ENCODE data around the gene EME2. TPM values are rescaled to one million over a fixed set of nuclear protein-coding genes. Genes with fewer than 3 reads are reported as not detected.

The EME2 gene
- total RNA-seq, 2 experiments from 2014 or later, result 11.9 to 15.3 TPM

DNA sequence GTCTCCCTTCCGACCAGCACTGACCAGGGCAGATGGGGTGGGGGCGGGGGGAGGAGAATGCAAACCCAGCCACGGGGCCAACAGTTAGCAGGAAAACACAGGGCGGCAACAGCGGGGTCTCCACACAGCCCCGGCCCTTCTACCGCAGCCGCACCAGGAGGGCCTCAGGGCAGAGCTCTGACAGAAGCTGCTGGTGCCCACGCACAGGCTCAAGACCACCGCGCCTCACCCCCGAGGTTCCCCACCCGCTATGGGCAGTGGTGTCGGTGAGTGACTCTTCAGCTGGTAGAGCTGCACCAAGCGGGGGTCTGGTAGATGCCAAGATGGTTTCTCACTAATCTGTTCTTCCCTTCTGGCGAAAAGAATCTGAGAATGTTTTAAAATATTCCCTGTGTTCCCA lies 37.9 kb downstream of the EME2 start:
- intact Hi-C loops (cut with micrococcal nuclease), result no loop called here
- Mint-ChIP-seq H3K4me3 (no peak overlapping the region), H3K4me1 (ENCODE audit: low read depth) (peaks cover 8% of the 10 kb centered on the region), H3K36me3 (peaks cover 24% of the 10 kb centered on the region), H3K27me3 (no peaks in the 10 kb centered on the region), H3K9me3 (peaks cover 3% of the 10 kb centered on the region), H3K27ac (no peak overlapping the region)
- ChIA-PET POLR2A (no interaction called here), CTCF (interaction anchor here (1.3 kb wide), 1 partner anchor 28 kb away, joined by 4 read pairs; the partner anchor contains the start of genes NUBP2 and SPSB3)
- no peak for DNase-seq

- H3K36me3 Mint-ChIP-seq, result peaks cover 15% of the 10 kb centered on the region
- intact Hi-C loops (cut with micrococcal nuclease), result no loop called here
- H3K4me1 Mint-ChIP-seq (ENCODE audit: low read depth), result peaks cover 8% of the 10 kb centered on the region
- no peak overlapping the region for H3K4me3 Mint-ChIP-seq
- H3K27me3 Mint-ChIP-seq, result no peaks in the 10 kb centered on the region
- no peaks in the 10 kb centered on the region for H3K9me3 Mint-ChIP-seq
- POLR2A ChIA-PET, result no interaction called here
- H3K27ac Mint-ChIP-seq, result peak overlapping the region; percentile 1
- CTCF ChIA-PET, result interaction anchor here (0.6 to 1.0 kb wide), 3 partner anchors 26 to 212 kb away, joined by 3 read pairs; partner anchors contain the start of gene NUBP2
- peak; percentile 78 for DNase-seq
Observed at GRCh38 chr16:1812732-1813163, 40.1 kb downstream of the EME2 start.

DNA sequence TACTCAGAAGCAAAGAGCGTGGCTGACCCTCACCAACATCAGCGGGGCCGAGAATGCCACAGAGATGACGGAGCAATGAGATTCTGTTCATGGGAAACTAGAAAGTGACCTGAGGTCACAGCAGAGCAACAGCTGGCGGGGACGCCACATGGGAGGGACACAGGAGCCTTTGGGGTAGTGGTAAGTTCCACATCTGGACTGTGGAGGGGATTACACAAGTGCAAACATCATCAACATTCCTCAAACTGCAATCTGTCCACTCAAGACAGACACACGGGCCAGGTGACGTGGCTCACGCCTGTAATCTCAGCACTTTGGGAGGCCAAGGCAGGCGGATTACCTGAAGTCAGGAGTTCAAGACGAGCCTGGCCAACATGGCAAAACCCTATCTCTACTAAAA lies 42.9 kb downstream of the EME2 start:
- H3K4me1 Mint-ChIP-seq (ENCODE audit: low read depth), result peaks cover 8% of the 10 kb centered on the region
- ChIA-PET POLR2A (no interaction called here), CTCF (no interaction called here)
- peaks cover 11% of the 10 kb centered on the region for H3K36me3 Mint-ChIP-seq
- no peak overlapping the region for H3K4me3 Mint-ChIP-seq
- intact Hi-C loops (cut with micrococcal nuclease), result no loop called here
- no peak overlapping the region for H3K27ac Mint-ChIP-seq
- no peaks in the 10 kb centered on the region for H3K27me3 Mint-ChIP-seq
- H3K9me3 Mint-ChIP-seq, result no peaks in the 10 kb centered on the region
- no peak for DNase-seq

DNA sequence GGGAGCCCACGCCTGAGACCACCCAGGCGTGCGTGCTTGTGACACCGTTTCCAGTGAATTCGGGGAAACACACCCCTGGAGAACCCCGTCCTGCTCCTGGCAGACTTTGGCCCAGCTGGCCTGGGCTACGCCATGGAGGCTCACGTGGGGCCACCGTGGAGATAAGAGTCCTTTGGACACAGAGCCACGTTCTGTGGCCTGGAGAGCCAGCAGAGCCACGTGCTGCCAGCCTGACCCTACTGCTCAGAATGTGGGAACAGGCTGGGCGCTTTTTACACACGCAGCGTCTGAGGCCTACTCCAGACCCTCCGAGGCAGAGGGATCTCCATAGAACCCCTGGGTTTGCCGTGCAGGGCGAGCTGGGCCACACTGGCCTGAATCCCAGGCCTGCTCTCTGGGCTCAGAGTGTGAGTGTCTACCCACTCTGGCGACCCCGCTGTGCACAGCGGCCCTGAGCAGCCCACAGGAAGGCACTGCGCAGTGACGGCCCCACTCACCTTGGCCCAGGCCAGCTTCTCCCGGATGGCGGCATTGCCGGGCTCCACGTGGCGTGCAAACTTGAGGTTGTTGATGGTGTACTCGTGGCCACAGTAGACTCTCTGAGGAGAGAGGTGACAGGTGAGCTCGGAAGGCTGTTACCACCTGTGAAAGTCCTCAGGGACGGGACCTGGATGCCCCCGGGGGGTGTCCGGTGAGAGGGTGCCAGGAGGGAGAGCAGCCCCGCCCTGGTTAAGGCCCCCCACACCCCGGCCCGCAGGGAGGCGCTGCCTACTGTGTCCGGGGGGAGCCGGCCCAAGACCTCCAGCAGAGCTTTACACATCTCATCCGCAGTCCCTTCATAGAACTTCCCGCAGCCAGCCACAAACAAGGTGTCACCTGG lies 44.0 kb downstream of the EME2 start:
- CTCF ChIA-PET, result no interaction called here
- Mint-ChIP-seq H3K27me3 (no peaks in the 10 kb centered on the region), H3K27ac (no peak overlapping the region), H3K36me3 (peaks cover 11% of the 10 kb centered on the region), H3K9me3 (no peaks in the 10 kb centered on the region), H3K4me1 (ENCODE audit: low read depth) (peaks cover 8% of the 10 kb centered on the region), H3K4me3 (no peak overlapping the region)
- no peak for DNase-seq
- intact Hi-C loops (cut with micrococcal nuclease), result no loop called here
- POLR2A ChIA-PET, result no interaction called here

DNA sequence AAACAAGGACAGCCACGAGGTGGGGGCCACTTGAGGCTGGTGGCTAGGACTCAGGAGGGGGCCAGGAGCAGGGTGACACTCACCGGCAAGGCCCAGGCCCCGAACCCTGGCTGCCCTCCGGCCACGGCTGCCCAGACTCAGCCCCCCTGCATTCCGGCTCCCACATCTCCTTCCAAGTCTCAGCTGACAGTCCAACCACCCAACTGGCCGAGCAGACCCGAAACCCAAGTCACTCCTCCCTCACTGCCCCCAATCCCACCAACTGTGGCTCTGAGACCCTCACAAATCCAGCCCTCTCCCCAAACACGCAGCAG lies 44.6 kb downstream of the EME2 start:
- DNase-seq, result no peak
- no peak overlapping the region for H3K27ac Mint-ChIP-seq
- ChIA-PET CTCF (no interaction called here), POLR2A (no interaction called here)
- no peaks in the 10 kb centered on the region for H3K27me3 Mint-ChIP-seq
- H3K4me3 Mint-ChIP-seq, result no peak overlapping the region
- peaks cover 8% of the 10 kb centered on the region for H3K4me1 Mint-ChIP-seq (ENCODE audit: low read depth)
- no peaks in the 10 kb centered on the region for H3K9me3 Mint-ChIP-seq
- peaks cover 11% of the 10 kb centered on the region for H3K36me3 Mint-ChIP-seq
- intact Hi-C loops (cut with micrococcal nuclease), result no loop called here

DNA sequence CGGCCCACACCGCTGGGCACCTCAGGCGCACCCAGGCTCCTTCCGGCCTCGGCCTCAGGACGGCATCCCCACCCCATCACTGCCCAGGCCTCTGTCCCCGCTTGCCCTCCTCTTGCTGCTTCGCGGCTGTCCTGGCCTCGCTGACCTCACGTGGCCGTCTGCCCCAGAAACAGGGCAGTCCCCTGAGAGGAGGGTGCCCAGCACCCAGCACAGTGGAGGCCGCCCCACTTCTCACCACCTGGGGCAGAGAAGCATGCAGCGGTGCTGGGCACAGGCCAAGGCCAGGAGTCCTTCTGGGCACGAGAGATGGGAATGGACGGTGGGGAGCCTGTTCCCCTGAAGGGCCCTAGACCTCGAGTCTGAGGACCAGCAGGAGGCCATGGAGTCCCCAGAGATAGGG lies 45.1 kb downstream of the EME2 start:
- Mint-ChIP-seq H3K4me1 (ENCODE audit: low read depth) (peaks cover 6% of the 10 kb centered on the region), H3K36me3 (peaks cover 11% of the 10 kb centered on the region), H3K9me3 (no peaks in the 10 kb centered on the region), H3K27me3 (no peaks in the 10 kb centered on the region), H3K4me3 (no peak overlapping the region), H3K27ac (no peak overlapping the region)
- POLR2A ChIA-PET, result no interaction called here
- no peak for DNase-seq
- intact Hi-C loops (cut with micrococcal nuclease), result no loop called here
- CTCF ChIA-PET, result no interaction called here

DNA sequence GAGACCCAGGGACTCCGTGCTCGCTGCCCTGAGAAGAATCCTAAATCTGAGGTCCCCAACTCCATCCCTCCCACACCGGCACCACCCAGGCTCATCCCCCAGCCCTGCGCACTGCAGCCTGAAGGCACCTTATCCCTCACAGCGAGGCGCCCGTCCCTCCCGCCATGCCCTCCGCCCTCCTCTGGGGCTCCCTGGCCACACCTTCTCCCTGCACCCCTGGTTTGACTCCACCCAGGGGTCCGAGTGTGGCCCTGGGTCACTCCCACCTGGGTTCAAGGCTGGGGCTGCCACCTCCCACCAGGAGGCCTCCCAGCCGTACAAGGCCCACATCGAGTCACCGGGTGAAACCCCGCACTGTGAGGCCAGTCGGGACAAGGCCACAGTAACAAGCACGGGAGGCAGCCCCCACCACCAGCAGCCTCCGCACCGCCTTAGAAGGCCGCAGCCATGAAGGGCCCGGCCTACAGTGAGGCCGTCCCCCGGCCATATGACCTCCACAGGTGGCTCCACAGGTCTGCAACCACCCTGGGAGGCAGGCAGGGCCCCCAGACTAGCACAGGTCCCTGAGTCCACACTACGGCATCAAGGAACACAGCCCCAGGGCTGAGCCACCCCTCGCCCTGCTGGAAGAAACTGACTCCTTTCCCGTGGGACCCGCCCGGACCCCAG lies 45.7 kb downstream of the EME2 start:
- Mint-ChIP-seq H3K27ac (no peak overlapping the region), H3K36me3 (peaks cover 11% of the 10 kb centered on the region), H3K9me3 (no peaks in the 10 kb centered on the region), H3K27me3 (no peaks in the 10 kb centered on the region), H3K4me1 (ENCODE audit: low read depth) (peaks cover under 1% of the 10 kb centered on the region), H3K4me3 (no peak overlapping the region)
- ChIA-PET CTCF (no interaction called here), POLR2A (no interaction called here)
- DNase-seq, result no peak
- intact Hi-C loops (cut with micrococcal nuclease), result no loop called here

- Mint-ChIP-seq H3K4me3 (no peak overlapping the region), H3K27ac (no peak overlapping the region), H3K9me3 (no peaks in the 10 kb centered on the region), H3K36me3 (peaks cover 9% of the 10 kb centered on the region), H3K27me3 (no peaks in the 10 kb centered on the region), H3K4me1 (ENCODE audit: low read depth) (peaks cover 4% of the 10 kb centered on the region)
- intact Hi-C loops (cut with micrococcal nuclease), result no loop called here
- CTCF ChIA-PET, result no interaction called here
- no peak for DNase-seq
- POLR2A ChIA-PET, result no interaction called here
Observed at GRCh38 chr16:1818873-1819525, 46.4 kb downstream of the EME2 start.

GRCh38 chr16:1819611-1820010 lies 47.0 kb downstream of the EME2 start:
- no peak overlapping the region for H3K27ac Mint-ChIP-seq
- intact Hi-C loops (cut with micrococcal nuclease), result no loop called here
- CTCF ChIA-PET, result no interaction called here

GRCh38 chr16:1820096-1820945 lies 47.7 kb downstream of the EME2 start:
- peaks cover 5% of the 10 kb centered on the region for H3K36me3 Mint-ChIP-seq
- ChIA-PET POLR2A (no interaction called here), CTCF (no interaction called here)
- H3K27me3 Mint-ChIP-seq, result no peaks in the 10 kb centered on the region
- no peak overlapping the region for H3K4me3 Mint-ChIP-seq
- no peak for DNase-seq
- peaks cover 13% of the 10 kb centered on the region for H3K4me1 Mint-ChIP-seq (ENCODE audit: low read depth)
- H3K9me3 Mint-ChIP-seq, result no peaks in the 10 kb centered on the region
- H3K27ac Mint-ChIP-seq, result no peak overlapping the region
- intact Hi-C loops (cut with micrococcal nuclease), result no loop called here

More at GRCh38 chr16:1819611-1820010, 47.0 kb downstream of the EME2 start:
- Mint-ChIP-seq H3K36me3 (peaks cover 9% of the 10 kb centered on the region), H3K27me3 (no peaks in the 10 kb centered on the region), H3K9me3 (no peaks in the 10 kb centered on the region), H3K4me3 (no peak overlapping the region), H3K4me1 (ENCODE audit: low read depth) (peaks cover 10% of the 10 kb centered on the region)
- no peak for DNase-seq
- POLR2A ChIA-PET, result no interaction called here

DNA sequence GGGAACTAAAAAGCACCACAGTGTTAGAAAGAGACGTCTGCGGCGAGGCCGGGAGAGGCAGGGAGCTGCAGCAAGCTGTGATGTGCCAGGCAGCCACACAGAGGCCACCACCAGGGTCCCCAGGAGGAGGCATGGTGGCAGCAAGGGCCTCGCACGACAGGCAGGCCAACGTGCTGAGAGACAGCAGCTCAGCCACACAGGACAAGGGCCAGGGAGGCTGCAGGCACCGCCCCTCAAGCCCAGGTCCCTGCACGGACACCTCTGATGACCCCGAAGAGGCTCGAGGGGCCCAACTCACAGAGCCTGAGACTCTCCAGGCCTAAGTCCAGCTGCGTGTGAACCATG lies 48.3 kb downstream of the EME2 start:
- ChIA-PET CTCF (no interaction called here), POLR2A (no interaction called here)
- Mint-ChIP-seq H3K27ac (no peak overlapping the region), H3K4me1 (ENCODE audit: low read depth) (peaks cover 19% of the 10 kb centered on the region), H3K36me3 (peaks cover 2% of the 10 kb centered on the region), H3K27me3 (no peaks in the 10 kb centered on the region), H3K4me3 (no peak overlapping the region), H3K9me3 (no peaks in the 10 kb centered on the region)
- DNase-seq, result no peak
- intact Hi-C loops (cut with micrococcal nuclease), result no loop called here

Measured in activated CD4-positive, alpha-beta memory T cell treated with anti-CD3 and anti-CD28 coated beads for 36 hours (primary cell).